H54 (cell line): ENCODE results near the gene CYP24A1.

Source experiments
- DNase-seq: peaks from one replicate; pipeline ENCODE4 v3.0.0; 2011; ENCODE audit warnings: low spot score, mixed read lengths; ENCODE audit not compliant: insufficient read length
- FAIRE-seq: peaks from 3 replicates; lab custom pipeline; 2011; peaks lifted over from hg19 to GRCh38; lab: Jason Lieb, UNC
- POLR2A ChIP-seq: IDR thresholded peaks from 2 replicates; pipeline ENCODE4 v1.6.1; 2011; ENCODE audit warnings: low read depth, mild to moderate bottlenecking, low read length

Gene CYP24A1

DNA sequence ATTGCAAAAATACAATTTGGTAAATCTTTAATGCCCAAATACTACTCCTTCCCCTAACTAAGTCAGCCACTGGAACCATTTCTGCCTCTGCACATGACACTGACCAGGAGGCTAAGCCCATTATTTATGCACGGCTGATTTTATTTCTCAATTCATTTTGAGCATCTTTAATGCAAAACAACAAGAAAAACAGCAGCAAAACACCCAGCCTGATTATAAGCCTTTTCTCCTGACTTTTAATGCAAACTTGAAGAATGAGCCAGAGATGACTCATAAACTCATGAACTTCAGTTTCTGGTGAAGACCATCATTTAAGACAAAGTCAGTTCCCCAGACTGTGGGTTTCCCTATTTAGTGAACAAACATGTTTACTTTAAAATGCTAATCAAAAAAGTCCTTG lies 51.6 kb downstream of the CYP24A1 start:
- DNase-seq (no peak), FAIRE-seq (no peak)
- no peak for TF ChIP-seq POLR2A

DNA sequence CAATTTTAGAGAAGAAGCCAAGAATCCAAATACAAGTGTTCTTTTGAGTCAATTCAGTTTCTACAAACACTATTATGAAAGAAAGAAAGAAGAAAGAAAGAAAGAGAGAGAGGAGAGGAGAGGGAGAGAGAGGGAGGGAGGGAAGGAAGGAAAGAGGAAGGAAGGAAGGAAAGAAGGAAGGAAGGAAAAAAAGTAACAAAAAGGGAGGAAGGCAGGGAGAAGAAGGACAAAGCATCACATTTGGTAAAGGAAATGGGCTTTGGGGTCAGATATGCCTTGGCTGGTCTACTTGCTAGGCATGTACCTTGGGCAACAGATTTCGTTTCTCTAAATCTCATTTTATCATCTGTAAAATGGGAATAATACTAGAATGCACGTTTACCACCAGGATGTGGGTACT lies 54.0 kb downstream of the CYP24A1 start:
- TF ChIP-seq POLR2A, result no peak
- FAIRE-seq (no peak), DNase-seq (no peak)

DNA sequence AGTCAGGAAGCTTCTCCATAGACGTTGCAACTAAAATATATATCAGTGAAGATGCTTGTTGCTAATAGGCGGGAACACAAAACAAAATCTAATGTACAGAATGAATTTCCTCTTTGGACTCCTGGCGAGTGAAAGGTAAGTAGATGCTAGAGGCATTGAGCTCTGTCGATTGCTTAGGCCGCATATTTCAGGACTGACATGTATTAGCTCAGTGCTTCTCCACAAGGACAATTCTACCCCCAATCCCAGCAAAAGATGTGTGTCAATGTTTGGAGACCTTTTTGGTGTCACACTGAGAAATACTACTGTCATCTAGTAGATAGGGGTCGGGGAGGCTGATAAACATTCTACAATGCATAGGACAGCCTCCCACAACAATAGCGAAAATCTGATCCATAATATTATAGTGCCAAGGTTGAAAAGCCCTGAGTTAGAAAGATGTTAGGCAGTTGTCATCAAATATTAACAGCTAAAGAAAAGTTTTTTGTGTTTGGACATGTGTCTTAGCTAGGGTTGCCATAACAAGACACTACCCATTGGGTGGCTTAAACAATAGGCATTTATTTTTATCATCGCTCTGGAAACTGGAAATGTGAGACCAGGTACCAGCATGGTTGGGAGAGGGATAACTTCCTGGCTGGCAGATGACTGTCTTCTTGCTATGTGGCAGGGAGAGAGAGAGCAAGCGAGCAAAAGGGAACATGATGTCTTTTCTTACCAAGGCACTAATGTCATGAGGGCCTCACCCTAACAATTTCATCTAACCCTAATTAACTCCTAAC lies 55.4 kb downstream of the CYP24A1 start:
- no peak for TF ChIP-seq POLR2A
- no peak for DNase-seq
- no peak for FAIRE-seq

DNA sequence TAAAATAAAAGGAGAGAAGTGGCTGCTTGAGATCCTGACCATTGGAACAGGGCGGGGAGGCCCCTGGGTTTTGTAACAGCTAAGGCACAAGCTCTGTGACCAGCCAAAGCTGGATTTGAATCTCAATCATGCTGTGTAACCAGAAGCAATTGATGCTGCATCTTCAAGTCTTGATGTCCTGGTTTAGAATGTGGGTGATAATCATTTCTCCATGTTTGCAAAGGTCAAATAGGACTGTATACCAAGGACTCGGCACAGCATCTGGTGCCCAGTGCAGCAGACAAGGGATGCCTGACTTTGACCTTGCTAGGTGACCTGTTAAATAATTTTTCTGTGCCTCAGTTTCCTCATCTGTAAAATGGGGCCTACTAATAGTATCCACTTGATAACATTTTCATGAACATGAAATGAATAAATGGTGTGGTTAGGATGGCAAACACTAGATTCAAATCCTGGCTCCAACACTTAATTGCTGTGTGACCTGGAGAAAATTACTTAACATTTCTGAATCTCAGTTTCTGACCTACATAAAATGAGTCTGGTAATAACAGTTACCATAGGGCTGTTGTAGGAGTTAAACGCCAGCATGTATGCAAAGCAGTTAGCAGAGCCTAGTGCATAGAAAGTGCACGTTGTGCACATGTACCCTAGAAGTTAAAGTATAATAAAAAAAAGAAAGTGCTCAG lies 57.1 kb downstream of the CYP24A1 start:
- DNase-seq, result no peak
- no peak for TF ChIP-seq POLR2A
- FAIRE-seq, result no peak

DNA sequence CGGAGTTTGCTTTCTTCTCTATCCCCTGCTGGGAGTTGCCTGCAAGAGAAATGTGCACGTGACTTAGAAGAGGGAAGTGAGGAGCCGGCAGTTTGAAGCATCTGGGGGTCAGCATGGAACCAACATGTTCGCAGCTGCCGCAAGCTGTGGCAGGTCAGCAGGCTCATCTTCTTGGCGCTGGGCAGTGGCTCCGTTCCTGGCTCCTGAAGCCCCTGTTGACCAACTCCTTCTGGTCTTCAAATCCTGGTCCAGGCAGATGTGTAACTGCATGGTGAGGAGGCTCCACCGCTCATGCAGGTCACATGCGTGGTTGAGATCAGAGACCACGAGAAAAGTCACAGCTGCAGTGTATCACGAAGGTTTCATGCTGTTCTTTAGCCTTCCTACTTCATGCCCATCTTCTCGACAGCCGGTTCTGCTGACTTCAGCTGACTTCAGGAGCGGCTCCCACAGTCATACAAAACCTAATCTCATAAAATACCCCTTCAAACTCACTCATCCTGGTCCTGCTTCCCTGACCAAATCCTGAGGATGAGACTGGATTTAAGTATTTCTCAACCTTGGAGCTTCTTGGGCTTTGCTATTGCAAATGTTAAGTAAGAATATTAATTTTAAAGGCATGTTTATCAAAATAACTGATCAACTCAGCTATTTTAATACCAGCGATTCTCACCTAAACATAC lies 58.5 kb downstream of the CYP24A1 start:
- no peak for FAIRE-seq

DNA sequence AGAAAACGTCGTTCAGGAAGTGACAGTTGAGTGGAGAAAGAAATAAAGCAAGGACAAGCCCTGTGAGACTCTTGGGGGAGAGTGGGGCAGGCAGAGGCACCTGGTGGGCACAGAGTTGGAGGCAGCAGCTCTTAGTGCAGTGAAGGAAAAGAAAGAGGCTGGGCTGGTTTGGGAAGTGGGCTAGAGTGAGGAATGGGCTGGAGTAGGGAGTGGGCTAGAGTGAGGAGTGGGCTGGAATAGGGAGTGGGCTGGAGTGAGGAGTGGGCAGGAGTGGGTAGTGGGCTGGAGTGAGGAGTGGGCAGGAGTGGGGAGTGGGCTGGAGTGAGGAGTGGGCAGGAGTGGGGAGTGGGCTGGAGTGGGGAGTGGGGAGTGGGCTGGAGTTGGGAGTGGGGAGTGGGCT lies 59.7 kb downstream of the CYP24A1 start:
- DNase-seq, result no peak
- TF ChIP-seq POLR2A, result no peak
- no peak for FAIRE-seq

More for the DNA sequence above, 58.5 kb downstream of the CYP24A1 start:
- DNase-seq, result no peak
- no peak for TF ChIP-seq POLR2A

DNA sequence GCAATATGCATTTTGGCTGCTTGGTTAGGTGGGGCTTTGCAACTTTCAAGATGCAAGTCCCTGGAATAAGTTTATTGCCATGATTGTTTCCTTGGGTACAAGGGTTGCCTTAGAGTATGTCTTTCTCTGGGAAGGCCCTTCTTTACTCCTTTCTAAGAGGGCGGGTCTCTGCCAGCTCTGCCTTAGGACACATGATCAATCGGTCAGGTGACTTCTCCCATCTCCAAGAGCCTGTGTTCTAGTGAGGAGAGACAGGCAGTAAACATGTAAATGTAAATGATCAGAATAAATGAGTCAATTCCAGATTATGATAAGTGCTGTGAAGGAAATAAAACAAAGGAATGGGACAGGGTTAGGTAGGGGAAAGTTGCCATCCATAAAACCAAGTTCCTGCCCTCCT lies 60.2 kb downstream of the CYP24A1 start:
- TF ChIP-seq POLR2A, result no peak
- FAIRE-seq (no peak), DNase-seq (no peak)

DNA sequence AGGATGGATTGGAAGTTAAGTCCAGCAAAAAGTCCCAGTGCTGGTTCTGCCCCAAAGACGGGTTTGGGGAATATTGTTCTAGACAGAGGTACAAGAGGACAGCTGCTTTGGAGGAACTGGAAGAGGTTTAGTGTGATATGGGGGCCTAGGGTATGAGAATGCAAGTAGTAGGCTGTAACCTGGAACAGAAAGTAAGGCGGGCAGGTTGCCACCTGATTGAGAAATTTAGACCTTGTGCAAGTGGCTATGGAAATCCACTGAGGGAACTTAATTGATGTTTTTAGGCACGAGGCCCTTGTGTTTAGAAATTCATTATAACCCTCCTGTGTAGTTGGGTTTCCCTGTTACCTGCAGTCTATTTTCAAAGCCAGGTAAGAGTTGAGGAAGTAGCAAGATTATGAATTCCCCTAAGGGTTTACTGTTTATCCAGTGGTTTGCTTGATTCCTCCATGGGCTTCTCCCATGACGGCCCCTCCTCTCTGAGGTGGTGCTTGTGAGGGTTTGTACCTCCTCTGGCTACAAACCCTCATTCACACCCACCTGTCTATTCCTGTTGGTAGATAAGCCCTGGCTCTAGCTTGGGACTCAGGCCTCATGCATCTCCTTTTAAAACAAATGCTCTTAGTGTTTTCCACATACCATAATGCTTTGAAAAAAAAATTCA lies 61.4 kb downstream of the CYP24A1 start:
- no peak for TF ChIP-seq POLR2A
- FAIRE-seq (no peak), DNase-seq (no peak)

DNA sequence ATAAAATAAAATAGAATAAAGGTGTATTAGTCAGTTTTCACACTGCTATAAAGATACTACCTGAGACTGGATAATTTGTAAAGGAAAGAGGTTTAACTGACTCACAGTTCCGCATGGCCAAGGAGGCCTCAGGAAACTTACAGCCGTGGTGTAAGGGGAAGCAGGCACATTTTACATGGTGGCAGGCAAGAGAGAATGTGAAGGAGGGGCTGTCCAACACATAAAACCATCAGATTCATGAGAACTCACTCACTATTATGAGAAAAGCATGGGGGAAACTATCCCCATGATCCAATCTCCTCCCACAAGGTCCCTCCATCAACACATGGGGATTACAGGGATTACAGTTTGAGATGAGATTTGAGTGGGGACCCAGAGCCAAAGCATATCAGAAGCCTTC lies 62.3 kb downstream of the CYP24A1 start:
- DNase-seq, result no peak
- FAIRE-seq, result no peak
- TF ChIP-seq POLR2A, result no peak

DNA sequence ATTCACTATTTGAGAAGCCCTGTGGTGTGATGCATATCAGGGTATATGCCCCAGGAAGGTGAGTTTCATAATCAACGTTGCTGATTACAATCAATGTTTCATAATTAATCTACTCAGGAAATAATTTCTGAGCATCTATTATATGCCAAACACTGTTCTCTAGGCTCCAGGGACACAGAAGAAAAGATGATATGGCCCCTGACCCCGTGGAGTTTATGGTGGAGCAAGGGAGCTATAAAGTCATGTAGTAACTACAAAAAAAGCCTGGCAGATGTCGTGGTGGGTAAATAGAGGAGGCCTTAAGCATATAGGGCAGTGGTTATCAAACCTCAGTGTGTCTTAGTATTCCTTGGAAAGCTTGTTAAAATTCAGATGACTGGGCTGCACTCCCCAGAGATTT lies 63.3 kb downstream of the CYP24A1 start:
- DNase-seq (no peak), FAIRE-seq (no peak)
- TF ChIP-seq POLR2A, result no peak

DNA sequence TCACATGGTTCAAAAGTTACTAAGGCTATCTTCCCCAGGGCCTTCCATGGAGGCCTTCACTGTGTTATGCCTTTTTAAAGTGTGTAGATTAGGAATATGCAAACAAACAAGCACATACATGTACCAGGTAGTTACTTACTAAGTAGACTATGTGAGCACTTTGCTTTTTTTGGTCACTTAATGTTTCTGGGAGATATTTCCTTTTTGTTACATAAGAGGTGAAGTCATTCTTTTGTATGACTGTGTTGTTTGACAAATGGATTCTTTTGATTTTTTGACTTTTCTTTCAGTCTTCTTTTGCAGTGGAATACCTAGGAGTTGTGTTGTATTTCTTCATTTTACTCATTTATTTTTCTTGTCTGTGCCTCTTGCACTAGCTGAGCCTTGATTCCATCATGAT lies 63.7 kb downstream of the CYP24A1 start:
- DNase-seq, result no peak
- FAIRE-seq, result no peak
- no peak for TF ChIP-seq POLR2A

DNA sequence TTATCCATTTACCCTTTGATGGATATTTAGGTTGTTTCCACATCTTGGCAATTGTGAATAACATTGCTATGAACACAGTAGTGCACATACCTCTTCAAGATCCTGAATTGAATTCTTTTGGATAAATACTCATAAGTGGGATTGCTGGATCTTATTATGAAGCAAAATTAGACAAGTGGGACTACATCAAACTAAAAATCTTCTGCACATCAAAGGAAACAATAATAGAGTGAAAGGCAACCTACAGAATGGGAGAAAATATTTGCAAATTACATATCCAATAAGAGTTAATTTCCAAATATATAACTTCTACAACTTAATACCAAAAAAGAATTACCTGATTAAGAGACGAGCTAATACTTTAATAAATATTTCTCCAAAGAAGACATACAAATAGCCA lies 65.0 kb downstream of the CYP24A1 start:
- TF ChIP-seq POLR2A, result no peak
- FAIRE-seq (no peak), DNase-seq (no peak)

DNA sequence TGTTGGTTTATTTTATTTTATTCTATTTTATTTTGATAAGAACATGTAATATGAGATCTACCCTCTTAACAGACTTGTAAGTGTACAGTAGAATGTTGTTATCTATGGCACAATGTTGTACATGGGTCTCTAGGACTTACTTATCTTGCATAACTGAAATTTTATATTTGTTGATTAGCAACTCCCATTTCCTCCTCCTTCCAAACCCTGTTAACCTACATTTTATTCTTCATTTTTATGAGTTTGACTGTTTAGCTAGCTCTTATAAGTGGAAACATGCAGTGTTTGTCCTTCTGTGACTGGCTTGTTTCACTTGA lies 65.5 kb downstream of the CYP24A1 start:
- DNase-seq, result no peak
- FAIRE-seq, result no peak
- TF ChIP-seq POLR2A, result no peak
